Glutamatergic neuron (in vitro differentiated cells): Measurements from ENCODE around the gene LDHAL6B. TPM values are rescaled to one million over a fixed set of nuclear protein-coding genes. Genes with fewer than 3 reads are reported as not detected.

Source experiments
- DNase-seq: peaks from one replicate; pipeline ENCODE4 v3.0.0; 2022
- H3K27ac Mint-ChIP-seq: one replicate; pipeline ENCODE4 v1.8.0; 2020; ENCODE audit warnings: mild to moderate bottlenecking, mixed read lengths, inconsistent platforms; ENCODE audit not compliant: unreplicated experiment
- H3K27me3 Mint-ChIP-seq: one replicate; pipeline ENCODE4 v1.8.0; 2020; ENCODE audit warnings: mild to moderate bottlenecking, moderate library complexity, mixed read lengths, inconsistent platforms; ENCODE audit not compliant: unreplicated experiment
- H3K36me3 Mint-ChIP-seq: one replicate; pipeline ENCODE4 v1.8.0; 2020; ENCODE audit warnings: mild to moderate bottlenecking, mixed read lengths, inconsistent platforms; ENCODE audit not compliant: unreplicated experiment
- H3K4me1 Mint-ChIP-seq: one replicate; pipeline ENCODE4 v1.8.0; 2020; ENCODE audit warnings: mild to moderate bottlenecking, low read depth, mixed read lengths, inconsistent platforms; ENCODE audit not compliant: unreplicated experiment
- H3K4me3 Mint-ChIP-seq: one replicate; pipeline ENCODE4 v1.8.0; 2020; ENCODE audit warnings: mild to moderate bottlenecking, mixed read lengths, inconsistent platforms; ENCODE audit not compliant: unreplicated experiment
- H3K9me3 Mint-ChIP-seq: one replicate; pipeline ENCODE4 v1.8.0; 2020; ENCODE audit warnings: mild to moderate bottlenecking, moderate library complexity, mixed read lengths, inconsistent platforms; ENCODE audit not compliant: unreplicated experiment
- CTCF ChIP-seq: fragments of 200-600 bp; sonication (generic); IDR thresholded peaks from one replicate; pipeline ENCODE4 v1.5.0; 2021; ENCODE audit not compliant: partially characterized antibody, unreplicated experiment
- total RNA-seq: library from RNA; stranded (reverse); fragmentation: NEBNext Ultra II Directional; extraction: Animal tissue kit (Norgen Biotek cat#: 25700); gene quantifications from one replicate; pipeline ENCODE4 v1.2.1, GENCODE V29; 2021; ENCODE audit not compliant: unreplicated experiment

The LDHAL6B gene
- total RNA-seq, 1 donor from 2014 or later = not detected

GRCh38 chr15:59203657-59204056 is 3.0 kb upstream of the LDHAL6B start:
- H3K4me1 Mint-ChIP-seq = no peaks in the 10 kb centered on the region
- H3K36me3 Mint-ChIP-seq = no peaks in the 10 kb centered on the region
- TF ChIP-seq CTCF = no peak
- DNase-seq = no peak
- H3K27me3 Mint-ChIP-seq = no peaks in the 10 kb centered on the region
- H3K9me3 Mint-ChIP-seq = no peaks in the 10 kb centered on the region
- H3K4me3 Mint-ChIP-seq = no peak overlapping the region
- no peak overlapping the region for H3K27ac Mint-ChIP-seq

DNA sequence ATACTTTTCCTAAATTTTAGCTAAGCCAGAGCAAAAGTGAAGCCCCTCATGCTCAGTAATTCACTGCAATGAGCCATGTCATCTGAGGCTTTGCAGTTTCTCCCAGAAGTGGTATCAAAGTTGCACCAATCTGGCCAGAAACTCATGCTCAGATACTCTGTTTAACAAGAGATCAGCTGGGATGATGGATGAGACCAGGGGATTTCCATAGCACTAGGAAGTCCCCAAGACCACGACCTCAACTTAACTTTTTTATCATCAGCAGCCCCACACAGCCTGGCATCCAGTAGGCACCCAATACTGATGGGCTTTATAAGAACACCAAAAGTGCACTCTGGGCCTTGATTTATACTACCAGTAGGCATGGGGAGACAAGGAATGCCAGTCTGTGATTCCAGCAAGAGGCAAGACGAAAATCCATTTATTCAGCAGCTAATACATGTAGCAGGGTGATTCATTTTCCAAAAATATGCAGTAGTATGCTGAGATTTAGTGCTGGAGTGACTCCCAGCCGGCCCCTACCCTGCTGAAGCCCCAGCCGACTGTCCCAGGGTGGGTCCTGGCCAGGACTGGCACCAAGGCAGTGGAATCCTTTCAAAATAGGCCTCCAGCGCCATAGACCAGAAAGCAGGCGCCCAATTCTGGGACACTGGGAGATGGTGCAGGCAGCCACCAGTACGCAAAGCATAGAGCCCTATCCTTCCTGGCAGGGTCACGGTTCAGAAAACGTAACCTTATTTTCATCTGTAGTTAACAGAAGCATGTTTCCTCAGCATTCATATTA is 612 bp upstream of the LDHAL6B start:
- no peaks in the 10 kb centered on the region for H3K36me3 Mint-ChIP-seq
- no peaks in the 10 kb centered on the region for H3K4me1 Mint-ChIP-seq
- H3K9me3 Mint-ChIP-seq = no peaks in the 10 kb centered on the region
- no peak overlapping the region for H3K27ac Mint-ChIP-seq
- no peak for TF ChIP-seq CTCF
- no peak overlapping the region for H3K4me3 Mint-ChIP-seq
- H3K27me3 Mint-ChIP-seq = peaks cover 2% of the 10 kb centered on the region
- DNase-seq = no peak

GRCh38 chr15:59208613-59209249 is 2.1 kb downstream of the LDHAL6B start:
- H3K36me3 Mint-ChIP-seq = no peaks in the 10 kb centered on the region
- no peaks in the 10 kb centered on the region for H3K9me3 Mint-ChIP-seq
- peaks cover 2% of the 10 kb centered on the region for H3K27me3 Mint-ChIP-seq
- no peak overlapping the region for H3K27ac Mint-ChIP-seq
- TF ChIP-seq CTCF = no peak
- H3K4me3 Mint-ChIP-seq = no peak overlapping the region
- H3K4me1 Mint-ChIP-seq = no peaks in the 10 kb centered on the region
- DNase-seq = no peak

- no peaks in the 10 kb centered on the region for H3K4me1 Mint-ChIP-seq
- no peak overlapping the region for H3K27ac Mint-ChIP-seq
- peaks cover 2% of the 10 kb centered on the region for H3K27me3 Mint-ChIP-seq
- no peak for DNase-seq
- no peaks in the 10 kb centered on the region for H3K36me3 Mint-ChIP-seq
- no peak for TF ChIP-seq CTCF
- no peaks in the 10 kb centered on the region for H3K9me3 Mint-ChIP-seq
- H3K4me3 Mint-ChIP-seq = no peak overlapping the region
These were observed 3.5 kb downstream of the LDHAL6B start for GRCh38 chr15:59210186-59210585.

GRCh38 chr15:59216911-59217310 is 10.3 kb downstream of the LDHAL6B start:
- no peak overlapping the region for H3K4me3 Mint-ChIP-seq
- no peak for DNase-seq
- H3K4me1 Mint-ChIP-seq = no peaks in the 10 kb centered on the region
- H3K27me3 Mint-ChIP-seq = no peaks in the 10 kb centered on the region
- H3K9me3 Mint-ChIP-seq = no peaks in the 10 kb centered on the region
- no peak for TF ChIP-seq CTCF
- H3K27ac Mint-ChIP-seq = no peak overlapping the region
- H3K36me3 Mint-ChIP-seq = no peaks in the 10 kb centered on the region
